Epithelial cell of proximal tubule (primary cell): ENCODE data around the gene DGUOK. TPM values are rescaled to one million over a fixed set of nuclear protein-coding genes. Genes with fewer than 3 reads are reported as not detected.

ENCODE experiments used
- DNase-seq: peaks from one replicate; pipeline ENCODE4 v3.0.0-alpha.2; 2011; ENCODE audit warnings: low read depth
- H3K4me3 ChIP-seq: 2 replicates; pipeline ENCODE4 v1.5.1; 2011; ENCODE audit warnings: low read depth, mild to moderate bottlenecking, low read length
- CTCF ChIP-seq: conservative IDR thresholded peaks from 2 replicates; pipeline ENCODE4 v1.5.1; 2012; ENCODE audit warnings: low read depth, mild to moderate bottlenecking, low read length
- total RNA-seq: library from RNA; depleted of rRNA; stranded (reverse); fragments of >200 nt; gene quantifications from 2 replicates; pipeline ENCODE4 v1.2.3, GENCODE V29; 2015

Gene DGUOK
- total RNA-seq, 1 donor from 2014 or later: 65.6 TPM

DNA sequence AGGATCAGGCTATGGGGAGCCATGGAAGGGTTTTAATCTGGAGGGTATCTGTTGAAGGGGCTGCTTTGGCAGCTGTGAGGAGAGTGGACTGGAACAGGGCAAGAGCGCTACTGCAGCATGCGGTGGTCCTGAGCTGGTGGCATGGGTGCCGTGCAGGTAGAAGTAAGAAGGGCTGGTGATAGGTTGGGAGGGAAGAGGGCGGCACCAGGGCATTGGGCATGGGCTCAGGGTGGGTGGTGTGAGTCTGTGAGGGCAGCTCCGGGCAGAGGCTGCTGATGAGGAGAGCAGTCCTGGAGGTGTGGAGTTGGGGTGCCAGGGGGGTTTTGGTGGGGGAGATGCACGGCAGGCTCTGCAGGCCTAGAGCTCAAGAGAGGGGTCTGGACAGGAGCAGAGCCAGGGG, 31.8 kb upstream of the DGUOK start:
- DNase-seq: no peak
- H3K4me3 ChIP-seq: no peak overlapping the region
- no peak for TF ChIP-seq CTCF

- H3K4me3 ChIP-seq: no peak overlapping the region
- DNase-seq: no peak
These were observed 31.2 kb upstream of the DGUOK start for GRCh38 chr2:73895473-73895872.

GRCh38 chr2:73896362-73897239, 30.1 kb upstream of the DGUOK start:
- DNase-seq: peak; percentile 49
- no peak overlapping the region for H3K4me3 ChIP-seq
- TF ChIP-seq CTCF: no peak

More at GRCh38 chr2:73895473-73895872, 31.2 kb upstream of the DGUOK start:
- TF ChIP-seq CTCF: no peak

DNA sequence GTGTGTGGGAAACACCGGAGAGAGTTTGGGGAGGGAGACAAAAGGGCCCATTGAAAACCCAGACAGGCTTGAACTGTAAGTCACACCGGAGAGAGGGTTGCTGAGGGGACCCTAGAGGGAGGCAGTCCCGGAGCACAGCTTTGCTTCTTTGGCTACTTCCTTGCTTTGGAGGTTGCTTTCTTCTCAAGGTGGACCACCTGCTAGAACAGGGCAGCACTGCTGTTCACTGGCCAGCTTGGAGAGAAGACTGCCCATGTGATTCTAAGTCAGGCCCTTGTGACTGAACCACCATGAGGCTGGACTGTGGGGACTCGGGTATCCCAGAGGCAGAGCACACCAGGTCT, 29.5 kb upstream of the DGUOK start:
- no peak overlapping the region for H3K4me3 ChIP-seq
- TF ChIP-seq CTCF: no peak
- no peak for DNase-seq

GRCh38 chr2:73897934-73898333, 28.7 kb upstream of the DGUOK start:
- no peak overlapping the region for H3K4me3 ChIP-seq
- DNase-seq: no peak
- no peak for TF ChIP-seq CTCF

GRCh38 chr2:73899801-73900336, 26.8 kb upstream of the DGUOK start:
- no peak for TF ChIP-seq CTCF
- no peak overlapping the region for H3K4me3 ChIP-seq
- no peak for DNase-seq

DNA sequence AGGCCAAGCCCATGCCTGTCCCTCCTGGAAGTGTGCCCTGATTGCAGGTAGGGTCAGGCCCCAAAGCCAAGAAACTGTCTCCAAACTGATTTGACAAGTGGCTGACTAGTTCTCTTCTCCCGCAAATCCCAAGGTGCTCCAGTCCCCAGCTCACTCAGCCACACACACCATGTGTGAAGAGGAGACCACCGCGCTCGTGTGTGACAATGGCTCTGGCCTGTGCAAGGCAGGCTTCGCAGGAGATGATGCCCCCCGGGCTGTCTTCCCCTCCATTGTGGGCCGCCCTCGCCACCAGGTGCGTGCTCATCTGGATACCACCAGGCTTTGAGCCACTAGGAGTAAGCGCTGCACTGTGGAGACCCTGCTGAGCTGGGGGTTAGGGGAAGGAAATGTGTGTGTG, 25.5 kb upstream of the DGUOK start:
- no peak overlapping the region for H3K4me3 ChIP-seq
- no peak for DNase-seq
- TF ChIP-seq CTCF: no peak
